Panc1 (cell line): Measurements from ENCODE around the gene LSM6.

Source experiments
- SIN3A ChIP-seq: IDR thresholded peaks from 2 replicates; pipeline ENCODE4 v1.6.1; 2012; ENCODE audit warnings: low read depth, mild to moderate bottlenecking, low read length, moderate library complexity, borderline replicate concordance; ENCODE audit not compliant: insufficient read depth
- TF ChIP-seq, protein P1 (sequence below): fragments of 450-650 bp; IDR thresholded peaks from 2 replicates; pipeline ENCODE4 v1.5.1; 2017; ENCODE audit warnings: mild to moderate bottlenecking

DNA sequence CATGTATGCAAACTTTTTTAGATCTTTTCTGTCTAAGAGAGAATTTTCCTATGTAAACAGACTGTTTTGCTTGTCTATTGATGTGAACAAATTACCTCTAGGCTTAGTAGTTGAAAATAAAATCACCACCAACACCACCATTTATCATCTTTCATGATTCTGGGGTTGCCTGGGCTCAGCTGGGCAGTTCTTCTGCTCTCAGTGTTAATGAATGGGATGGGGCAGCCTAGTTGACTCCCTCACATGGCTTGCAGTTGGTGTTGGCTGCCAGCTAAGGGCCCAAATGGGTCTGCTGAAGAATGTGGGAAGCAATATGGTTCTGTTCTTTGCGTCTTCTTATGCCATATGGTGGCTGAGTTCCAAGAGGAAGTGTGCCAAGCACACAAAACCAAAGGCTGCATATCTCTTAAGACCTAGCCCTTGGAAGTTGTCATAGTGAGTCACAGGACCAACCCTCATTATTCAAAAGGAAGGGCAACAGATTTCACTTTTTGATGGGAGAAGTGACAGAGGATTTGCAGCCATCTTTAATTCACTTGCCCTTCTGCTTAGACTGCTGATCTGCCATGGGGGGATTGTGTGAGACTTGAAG, 56.7 kb downstream of the LSM6 start:
- no peak for TF ChIP-seq SIN3A
- TF ChIP-seq, protein P1, sequence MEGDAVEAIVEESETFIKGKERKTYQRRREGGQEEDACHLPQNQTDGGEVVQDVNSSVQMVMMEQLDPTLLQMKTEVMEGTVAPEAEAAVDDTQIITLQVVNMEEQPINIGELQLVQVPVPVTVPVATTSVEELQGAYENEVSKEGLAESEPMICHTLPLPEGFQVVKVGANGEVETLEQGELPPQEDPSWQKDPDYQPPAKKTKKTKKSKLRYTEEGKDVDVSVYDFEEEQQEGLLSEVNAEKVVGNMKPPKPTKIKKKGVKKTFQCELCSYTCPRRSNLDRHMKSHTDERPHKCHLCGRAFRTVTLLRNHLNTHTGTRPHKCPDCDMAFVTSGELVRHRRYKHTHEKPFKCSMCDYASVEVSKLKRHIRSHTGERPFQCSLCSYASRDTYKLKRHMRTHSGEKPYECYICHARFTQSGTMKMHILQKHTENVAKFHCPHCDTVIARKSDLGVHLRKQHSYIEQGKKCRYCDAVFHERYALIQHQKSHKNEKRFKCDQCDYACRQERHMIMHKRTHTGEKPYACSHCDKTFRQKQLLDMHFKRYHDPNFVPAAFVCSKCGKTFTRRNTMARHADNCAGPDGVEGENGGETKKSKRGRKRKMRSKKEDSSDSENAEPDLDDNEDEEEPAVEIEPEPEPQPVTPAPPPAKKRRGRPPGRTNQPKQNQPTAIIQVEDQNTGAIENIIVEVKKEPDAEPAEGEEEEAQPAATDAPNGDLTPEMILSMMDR = no peak
